Activated CD4-positive, CD25-positive, alpha-beta regulatory T cell treated with anti-CD3 and anti-CD28 coated beads, Interleukin-2, amount 50 U/mL, for 24 hours (primary cell): ENCODE results near the gene DNAJC1.
A peak's percentile ranks its signal among the peaks of the same experiment; 100 is the strongest.
"Not testable (repeated sequence)": the region's sequence is repeated elsewhere in the genome, so short reads cannot be mapped to it uniquely, and the experiment has no call there.

Source experiments
- ATAC-seq, 2 donors: fragments of 150-1000 bp; cut with Tn5 transposase; one replicate each; pipeline ENCODE4 v1.10.0; 2021; ENCODE audit warnings: mild to moderate bottlenecking in 1 of 2, moderate library complexity in 1 of 2

The DNAJC1 gene

GRCh38 chr10:22003177-22003963 is at the start of gene DNAJC1:
DNAJC1 (minus strand) TSS chr10:22003730; CDS start chr10:22003434, 296 bp downstream.
- ATAC-seq, result peak; percentile 97 to 98

GRCh38 chr10:22053048-22053447 is 49.5 kb upstream of the DNAJC1 start:
- ATAC-seq, result no peak

GRCh38 chr10:22049635-22050034 is 46.1 kb upstream of the DNAJC1 start:
- ATAC-seq, result no peak

- no peak for ATAC-seq
Measured at GRCh38 chr10:22047812-22048211, 44.3 kb upstream of the DNAJC1 start.

GRCh38 chr10:22043327-22043633 is 39.8 kb upstream of the DNAJC1 start:
- no peak for ATAC-seq

GRCh38 chr10:22042557-22043326 is 39.2 kb upstream of the DNAJC1 start:
- no peak for ATAC-seq

GRCh38 chr10:22034333-22034732 is 30.8 kb upstream of the DNAJC1 start:
- ATAC-seq, result no peak

GRCh38 chr10:22032268-22032667 is 28.7 kb upstream of the DNAJC1 start:
- not testable (repeated sequence) for ATAC-seq

- no peak for ATAC-seq
Measured at GRCh38 chr10:22030421-22030820, 26.9 kb upstream of the DNAJC1 start.

- peak; percentile 67 to 88 for ATAC-seq
Measured at GRCh38 chr10:22029445-22030236, 26.1 kb upstream of the DNAJC1 start.

- no peak for ATAC-seq
Measured at GRCh38 chr10:22027364-22028238, 24.1 kb upstream of the DNAJC1 start.

GRCh38 chr10:22026287-22026686 is 22.8 kb upstream of the DNAJC1 start:
- ATAC-seq, result no peak

GRCh38 chr10:22023508-22023907 is 20.0 kb upstream of the DNAJC1 start:
- no peak for ATAC-seq

- ATAC-seq, result peak; percentile 89 to 90
Measured at GRCh38 chr10:22022257-22023032, 18.9 kb upstream of the DNAJC1 start.

- not testable (repeated sequence) for ATAC-seq
Measured at GRCh38 chr10:22021144-22021543, 17.6 kb upstream of the DNAJC1 start.

GRCh38 chr10:22017283-22018020 is 13.9 kb upstream of the DNAJC1 start:
- no peak for ATAC-seq

- no peak for ATAC-seq
Measured at GRCh38 chr10:22016046-22016705, 12.6 kb upstream of the DNAJC1 start.

GRCh38 chr10:22010973-22011408 is 7.5 kb upstream of the DNAJC1 start:
- no peak for ATAC-seq

GRCh38 chr10:22010539-22010938 is 7.0 kb upstream of the DNAJC1 start:
- no peak for ATAC-seq

GRCh38 chr10:22006379-22006884 is 2.9 kb upstream of the DNAJC1 start:
- ATAC-seq, result no peak
